ENCODE measurements around the gene YIF1B. TPM values are rescaled to one million over a fixed set of nuclear protein-coding genes. Genes with fewer than 3 reads are reported as not detected.

Gene YIF1B
- total and polyA plus RNA-seq, 9 of the 15 experiments (the other 6 are each of a cell fraction or from before 2014, with no cell fraction given): 8.5 to 586 (median 323) TPM

GRCh38 chr19:38360839-38361631, 45.3 kb upstream of the YIF1B start (continued):
- TF ChIP-seq BCLAF1 (IDR thresholded peaks at IDR 0.05; ENCODE audit: borderline replicate concordance in 1 of 2, control insufficient read depth in 1 of 2, low read depth in 2 of 2, low read length in 1 of 2) (no peak), ZNF263 (CRISPR knock-in tag; IDR thresholded peaks at IDR 0.05; ENCODE audit: borderline replicate concordance) (peak; percentile 95), REST (IDR thresholded peaks at IDR 0.05; ENCODE audit: borderline replicate concordance) (0 out of 2 replicates have a peak, but pooled peaks have one; percentile 3), REST (CRISPR knock-in tag; IDR thresholded peaks at IDR 0.05; ENCODE audit: low read depth) (no peak), KDM1A (IDR thresholded peaks at IDR 0.05) (peak; percentile 46 to 78; a peak in 3 of 4 replicates), SRF (CRISPR knock-in tag; IDR thresholded peaks at IDR 0.05) (peak in 1 of 2 experiments; percentile 61; a peak in 1 of 4 replicates)

All from K562 (cell line).